Activated CD8-positive, alpha-beta memory T cell treated with anti-CD3 and anti-CD28 coated beads, Interleukin-2, amount 50 U/mL, for 24 hours (primary cell): Measurements from ENCODE around the gene CEP97.
"Not testable (repeated sequence)": the region's sequence is repeated elsewhere in the genome, so short reads cannot be mapped to it uniquely, and the experiment has no call there.

ENCODE experiments used
- DNase-seq: peaks from one replicate; pipeline ENCODE4 v3.0.0-alpha.2; 2020; ENCODE audit errors: extremely low read depth

CEP97 gene

GRCh38 chr3:101762041-101762646, 37.7 kb downstream of the CEP97 start:
- no peak for DNase-seq

GRCh38 chr3:101777745-101778281, 53.4 kb downstream of the CEP97 start:
- not testable (repeated sequence) for DNase-seq

- DNase-seq: no peak
Measured at GRCh38 chr3:101778385-101779046, 54.1 kb downstream of the CEP97 start.

- DNase-seq: peak; percentile 84
Measured at GRCh38 chr3:101779047-101779821, 54.8 kb downstream of the CEP97 start, which contains the start of gene NXPE3. NXPE3 (plus strand) TSS chr3:101779211; CDS start chr3:101785597, 6,386 bp downstream.

- DNase-seq: no peak
Measured at GRCh38 chr3:101779822-101780381, 55.5 kb downstream of the CEP97 start.

GRCh38 chr3:101780661-101781060, 56.2 kb downstream of the CEP97 start:
- no peak for DNase-seq

GRCh38 chr3:101781166-101781565, 56.8 kb downstream of the CEP97 start:
- DNase-seq: no peak

GRCh38 chr3:101784855-101785613, 60.6 kb downstream of the CEP97 start:
- DNase-seq: no peak

GRCh38 chr3:101791778-101792177, 67.4 kb downstream of the CEP97 start:
- DNase-seq: no peak

GRCh38 chr3:101796077-101796680, 71.8 kb downstream of the CEP97 start:
- DNase-seq: no peak

- no peak for DNase-seq
Measured at GRCh38 chr3:101801174-101801573, 76.8 kb downstream of the CEP97 start.

- no peak for DNase-seq
Measured at GRCh38 chr3:101802179-101802578, 77.8 kb downstream of the CEP97 start.

GRCh38 chr3:101803173-101803782, 78.9 kb downstream of the CEP97 start:
- DNase-seq: no peak

GRCh38 chr3:101803939-101804338, 79.5 kb downstream of the CEP97 start:
- DNase-seq: no peak

- no peak for DNase-seq
Measured at GRCh38 chr3:101806491-101806890, 82.1 kb downstream of the CEP97 start.

GRCh38 chr3:101807888-101808287, 83.5 kb downstream of the CEP97 start:
- DNase-seq: no peak

- no peak for DNase-seq
Measured at GRCh38 chr3:101809178-101810021, 85.0 kb downstream of the CEP97 start.

- DNase-seq: no peak
Measured at GRCh38 chr3:101810022-101810418, 85.6 kb downstream of the CEP97 start.

GRCh38 chr3:101811875-101812274, 87.5 kb downstream of the CEP97 start:
- no peak for DNase-seq

- DNase-seq: no peak
Measured at GRCh38 chr3:101812895-101813294, 88.5 kb downstream of the CEP97 start.
